Activated T-helper 1 cell treated with anti-CD3 and anti-CD28 coated beads, Interleukin-12 subunit alpha, Interleukin-12 subunit beta, Interleukin-2, Interleukin-4 antibody, amounts not matched to agents 30 ng/mL and 10 ng/mL and 1 ng/mL, durations not matched to agents 14 hours and 24 hours and 36 hours (primary cell): ENCODE measurements around the gene JAKMIP2. TPM values are rescaled to one million over a fixed set of nuclear protein-coding genes. Genes with fewer than 3 reads are reported as not detected.

Experiments
- DNase-seq: peaks from one replicate; pipeline ENCODE4 v3.0.0; 2021; ENCODE audit warnings: low spot score
- H3K27ac Mint-ChIP-seq: one replicate; pipeline ENCODE4 v1.8.0; 2021; ENCODE audit warnings: mild to moderate bottlenecking, mixed read lengths
- H3K27me3 Mint-ChIP-seq: one replicate; pipeline ENCODE4 v1.8.0; 2022; ENCODE audit warnings: mild to moderate bottlenecking, moderate library complexity, mixed read lengths; ENCODE audit not compliant: insufficient read depth
- H3K36me3 Mint-ChIP-seq: one replicate; pipeline ENCODE4 v1.8.0; 2021; ENCODE audit warnings: low read depth, mixed read lengths
- H3K4me1 Mint-ChIP-seq: one replicate; pipeline ENCODE4 v1.8.0; 2021; ENCODE audit warnings: low read depth, mixed read lengths
- H3K4me3 Mint-ChIP-seq: one replicate; pipeline ENCODE4 v1.8.0; 2021; ENCODE audit warnings: mild to moderate bottlenecking, moderate library complexity, mixed read lengths
- H3K9me3 Mint-ChIP-seq: one replicate; pipeline ENCODE4 v1.8.0; 2021; ENCODE audit warnings: mixed read lengths
- intact Hi-C: fragments of 100-400 bp; cut with micrococcal nuclease; formaldehyde crosslinking; loops from one replicate; pipeline ENCODE4 v1.15.1; 2024
- total RNA-seq: library from RNA; stranded (reverse); gene quantifications from 2 replicates; pipeline ENCODE4 v1.2.3, GENCODE V29; 2022

The JAKMIP2 gene
- total RNA-seq, 1 donor from 2014 or later = 1.1 TPM

DNA sequence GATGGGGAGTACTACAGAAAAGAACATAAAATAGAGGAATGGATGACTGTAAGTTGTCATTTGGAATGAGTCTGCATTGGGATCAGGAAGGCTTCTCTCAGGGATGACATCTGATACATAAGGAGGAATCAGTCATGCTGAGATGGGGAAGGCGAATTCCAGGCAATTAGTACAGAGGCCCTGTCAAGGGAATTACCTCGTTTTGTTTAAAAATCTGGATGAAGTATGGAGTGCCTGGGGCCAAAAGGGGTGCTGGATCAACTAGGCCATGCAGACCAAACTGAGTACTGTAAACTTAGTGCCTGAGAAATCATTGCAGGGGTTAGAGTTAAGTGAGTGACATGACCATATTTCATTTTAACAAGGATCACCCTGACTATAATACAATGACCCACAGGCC, 30.5 kb downstream of the JAKMIP2 start:
- DNase-seq = no peak
- intact Hi-C loops = no loop called here
- H3K4me1 Mint-ChIP-seq = no peaks in the 10 kb centered on the region
- no peaks in the 10 kb centered on the region for H3K36me3 Mint-ChIP-seq
- no peaks in the 10 kb centered on the region for H3K9me3 Mint-ChIP-seq
- no peak overlapping the region for H3K27ac Mint-ChIP-seq
- no peak overlapping the region for H3K4me3 Mint-ChIP-seq
- no peaks in the 10 kb centered on the region for H3K27me3 Mint-ChIP-seq

DNA sequence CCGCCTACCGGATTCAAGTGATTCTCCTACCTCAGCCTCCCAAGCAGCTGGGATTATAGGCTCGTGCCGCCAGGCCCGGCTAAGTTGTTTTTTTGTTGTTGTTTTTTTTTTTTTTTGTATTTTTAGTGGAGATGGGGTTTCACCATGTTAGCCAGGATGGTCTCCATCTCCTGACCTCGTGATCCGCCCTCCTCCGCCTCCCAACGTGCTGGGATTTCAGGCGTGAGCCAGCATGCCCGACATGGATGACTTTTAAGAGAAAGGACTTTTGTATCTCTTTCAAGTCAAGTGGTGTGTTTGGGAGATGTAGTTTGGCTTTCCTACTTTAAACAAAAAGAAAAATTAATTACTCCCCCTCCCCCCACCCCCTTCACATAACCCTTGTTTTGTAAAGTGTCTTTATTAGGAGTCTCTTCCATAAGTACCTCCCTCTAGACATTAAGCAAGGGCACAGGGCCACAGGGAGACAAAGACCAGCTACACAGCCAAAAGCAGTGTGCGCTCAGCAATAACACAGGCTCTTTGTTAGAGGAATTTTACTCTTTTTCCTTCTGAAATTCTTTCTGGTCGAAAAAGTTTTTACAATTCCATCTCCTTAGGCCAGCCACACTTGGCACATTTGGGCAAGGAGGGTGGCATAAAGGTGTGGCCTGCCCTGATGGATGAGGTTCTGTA, 31.2 kb downstream of the JAKMIP2 start:
- no peaks in the 10 kb centered on the region for H3K27me3 Mint-ChIP-seq
- intact Hi-C loops = no loop called here
- H3K4me1 Mint-ChIP-seq = no peaks in the 10 kb centered on the region
- H3K9me3 Mint-ChIP-seq = no peaks in the 10 kb centered on the region
- no peak overlapping the region for H3K27ac Mint-ChIP-seq
- no peaks in the 10 kb centered on the region for H3K36me3 Mint-ChIP-seq
- DNase-seq = no peak
- H3K4me3 Mint-ChIP-seq = no peak overlapping the region

DNA sequence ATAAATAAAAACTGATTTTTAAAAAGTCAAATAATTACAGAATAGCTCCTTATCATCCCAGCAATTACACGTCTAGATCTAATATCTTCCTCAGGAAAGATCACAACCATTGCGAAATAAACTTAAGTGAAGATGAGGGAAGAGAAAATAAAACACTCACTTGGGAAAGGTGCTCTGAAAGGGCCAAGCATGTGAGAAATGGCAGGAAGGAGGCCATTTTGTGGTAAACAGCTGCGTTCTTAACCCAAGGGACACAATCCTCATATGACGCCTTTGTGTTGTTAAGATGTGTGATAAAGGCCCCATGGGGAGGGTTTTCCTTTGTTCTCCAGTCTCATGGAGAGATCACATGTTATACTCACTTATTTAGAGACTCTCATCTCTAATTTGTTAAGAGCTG, 32.5 kb downstream of the JAKMIP2 start:
- no peak for DNase-seq
- intact Hi-C loops = no loop called here
- no peaks in the 10 kb centered on the region for H3K27me3 Mint-ChIP-seq
- H3K4me3 Mint-ChIP-seq = no peak overlapping the region
- no peaks in the 10 kb centered on the region for H3K4me1 Mint-ChIP-seq
- no peaks in the 10 kb centered on the region for H3K9me3 Mint-ChIP-seq
- no peaks in the 10 kb centered on the region for H3K36me3 Mint-ChIP-seq
- no peak overlapping the region for H3K27ac Mint-ChIP-seq

DNA sequence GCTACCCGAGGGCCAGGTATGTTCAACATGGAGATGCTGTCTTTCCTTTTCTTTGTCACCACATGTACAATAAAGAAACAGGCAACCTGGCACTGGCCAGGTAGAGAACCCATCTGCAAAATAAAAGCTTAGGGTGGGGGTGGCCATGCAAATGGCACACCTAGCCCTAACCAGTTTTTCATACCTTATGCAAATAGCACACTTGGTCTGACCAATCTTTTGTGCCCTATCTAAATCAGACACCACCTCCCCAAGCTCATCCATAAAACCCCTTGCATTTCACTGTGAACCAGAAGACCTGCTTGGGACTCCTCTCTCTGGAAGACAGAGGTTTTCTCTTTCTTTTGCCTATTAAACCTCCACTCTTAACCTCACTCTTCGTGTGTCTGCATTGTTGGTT, 33.9 kb downstream of the JAKMIP2 start:
- no peak for DNase-seq
- Mint-ChIP-seq H3K4me1 (no peaks in the 10 kb centered on the region), H3K9me3 (no peaks in the 10 kb centered on the region), H3K4me3 (no peak overlapping the region), H3K36me3 (no peaks in the 10 kb centered on the region), H3K27ac (no peak overlapping the region), H3K27me3 (no peaks in the 10 kb centered on the region)
- intact Hi-C loops = no loop called here

DNA sequence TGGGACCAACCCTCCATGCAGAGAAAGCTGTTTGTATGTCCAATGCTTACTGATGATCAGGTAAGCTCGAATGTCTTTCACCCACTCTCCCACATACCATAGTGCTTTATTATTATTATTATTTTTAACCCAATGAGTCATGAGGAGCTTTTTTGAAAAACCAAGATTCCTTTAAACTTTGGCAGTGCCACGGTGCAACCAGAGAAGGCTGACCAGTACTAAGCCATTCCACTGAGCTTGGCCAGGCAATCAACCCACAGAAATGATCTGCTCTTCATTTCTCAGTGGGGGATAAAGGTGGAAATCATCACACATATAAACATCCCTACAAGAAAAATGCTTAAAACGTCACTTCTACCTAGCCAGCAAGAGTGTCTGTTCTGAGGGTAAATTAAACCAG, 35.5 kb downstream of the JAKMIP2 start:
- Mint-ChIP-seq H3K4me3 (no peak overlapping the region), H3K36me3 (no peaks in the 10 kb centered on the region), H3K27me3 (no peaks in the 10 kb centered on the region), H3K4me1 (no peaks in the 10 kb centered on the region), H3K27ac (no peak overlapping the region), H3K9me3 (no peaks in the 10 kb centered on the region)
- DNase-seq = no peak
- intact Hi-C loops = no loop called here

DNA sequence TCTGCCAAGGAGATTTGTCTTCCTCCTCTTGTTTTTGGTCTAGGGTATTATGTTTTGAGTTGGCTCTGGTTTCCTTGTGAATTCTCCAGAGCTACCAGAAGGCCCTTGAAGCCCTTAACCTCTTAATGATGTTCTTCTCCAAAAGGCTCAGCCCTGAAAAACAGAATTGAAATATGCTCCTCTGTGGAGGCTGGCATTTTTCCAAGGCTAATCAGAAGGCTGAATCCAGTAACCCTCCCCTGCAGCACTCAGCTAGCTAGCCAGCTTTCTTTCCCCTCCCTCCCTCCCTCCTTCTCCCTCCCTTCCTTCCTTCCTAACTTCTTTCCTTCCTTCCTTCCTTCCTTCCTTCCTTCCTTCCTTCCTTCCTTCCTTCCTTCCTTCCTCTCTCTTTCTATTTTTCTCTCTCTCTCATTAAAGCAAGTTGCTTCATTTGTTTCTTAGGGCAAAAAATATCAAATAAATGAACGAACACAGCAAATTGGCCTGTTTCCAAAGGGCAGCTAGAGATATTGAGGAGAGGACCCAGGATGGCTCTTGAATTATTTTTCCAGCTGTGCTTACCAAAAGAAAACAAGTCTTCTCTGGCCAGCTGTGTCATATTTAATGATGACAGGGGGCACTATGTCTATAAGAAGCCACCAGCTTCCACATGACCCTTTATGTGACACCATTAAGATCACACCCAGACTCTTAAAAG, 38.7 kb downstream of the JAKMIP2 start:
- H3K4me1 Mint-ChIP-seq = no peaks in the 10 kb centered on the region
- no peaks in the 10 kb centered on the region for H3K9me3 Mint-ChIP-seq

DNA sequence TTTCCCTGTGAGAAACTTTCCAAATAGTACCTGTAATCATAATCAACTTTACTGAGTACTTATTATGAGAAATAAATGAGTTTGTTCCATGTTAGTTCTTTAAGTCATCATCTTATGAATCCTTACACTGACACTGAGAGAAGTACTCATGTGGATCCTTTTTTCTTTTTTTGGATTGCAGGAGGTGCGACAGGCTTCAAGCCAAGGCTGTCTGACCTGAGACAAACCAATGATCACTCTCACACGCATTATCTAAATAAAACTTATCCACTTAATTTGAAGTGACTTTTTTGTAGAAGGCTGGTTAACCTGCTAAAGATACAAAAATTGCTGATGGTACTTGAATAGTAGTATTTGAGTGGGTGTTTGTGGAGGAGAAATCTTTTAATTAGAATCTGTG, 39.5 kb downstream of the JAKMIP2 start:
- no peaks in the 10 kb centered on the region for H3K9me3 Mint-ChIP-seq
- H3K4me3 Mint-ChIP-seq = no peak overlapping the region
- no peaks in the 10 kb centered on the region for H3K4me1 Mint-ChIP-seq
- no peak for DNase-seq
- no peaks in the 10 kb centered on the region for H3K36me3 Mint-ChIP-seq
- intact Hi-C loops = no loop called here
- H3K27me3 Mint-ChIP-seq = no peaks in the 10 kb centered on the region
- no peak overlapping the region for H3K27ac Mint-ChIP-seq

More for the DNA sequence above, 38.7 kb downstream of the JAKMIP2 start:
- Mint-ChIP-seq H3K27me3 (no peaks in the 10 kb centered on the region), H3K4me3 (no peak overlapping the region), H3K36me3 (no peaks in the 10 kb centered on the region), H3K27ac (no peak overlapping the region)
- intact Hi-C loops = no loop called here
- no peak for DNase-seq

DNA sequence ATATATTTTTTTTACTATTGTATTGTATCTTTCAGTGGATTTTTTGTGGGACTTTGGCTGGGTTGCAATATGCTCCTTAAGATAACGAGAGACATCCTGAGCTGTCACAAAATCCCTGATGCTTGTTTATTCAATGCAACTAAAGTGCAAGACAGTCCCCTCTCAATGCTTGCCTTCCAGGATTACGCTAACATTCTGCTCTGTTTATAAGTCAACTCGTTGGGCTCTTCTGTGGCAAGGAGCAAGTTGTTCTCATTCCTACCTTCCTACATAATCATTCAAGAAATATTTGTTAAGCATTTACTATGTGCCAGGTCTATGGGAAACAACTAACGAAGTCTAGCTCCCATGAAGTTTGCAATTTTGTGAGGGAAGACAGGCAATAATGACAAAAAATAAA, 40.4 kb downstream of the JAKMIP2 start:
- Mint-ChIP-seq H3K9me3 (no peaks in the 10 kb centered on the region), H3K27ac (no peak overlapping the region), H3K4me1 (no peaks in the 10 kb centered on the region), H3K4me3 (no peak overlapping the region), H3K27me3 (no peaks in the 10 kb centered on the region), H3K36me3 (no peaks in the 10 kb centered on the region)
- no peak for DNase-seq
- intact Hi-C loops = no loop called here

DNA sequence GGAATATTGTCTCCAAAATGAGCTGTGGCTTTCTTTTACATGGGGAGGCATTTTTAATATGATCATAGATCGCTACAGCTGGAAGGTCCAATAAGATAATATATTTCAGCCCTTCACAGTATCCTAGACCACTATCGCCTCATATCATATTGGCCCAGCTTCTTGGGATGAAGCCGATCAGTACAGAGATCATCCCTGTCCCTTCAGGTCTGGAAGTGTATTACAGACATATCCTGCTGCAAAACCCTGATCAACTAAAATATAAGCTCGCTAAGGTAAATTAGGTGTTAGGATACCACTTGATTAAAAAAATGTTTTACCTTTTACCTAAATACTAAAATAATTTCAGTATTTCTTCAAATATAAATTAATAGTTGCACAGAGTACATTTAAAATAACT, 41.7 kb downstream of the JAKMIP2 start:
- Mint-ChIP-seq H3K36me3 (no peaks in the 10 kb centered on the region), H3K4me3 (no peak overlapping the region), H3K4me1 (no peaks in the 10 kb centered on the region), H3K27me3 (no peaks in the 10 kb centered on the region), H3K27ac (no peak overlapping the region), H3K9me3 (no peaks in the 10 kb centered on the region)
- intact Hi-C loops = no loop called here
- no peak for DNase-seq

DNA sequence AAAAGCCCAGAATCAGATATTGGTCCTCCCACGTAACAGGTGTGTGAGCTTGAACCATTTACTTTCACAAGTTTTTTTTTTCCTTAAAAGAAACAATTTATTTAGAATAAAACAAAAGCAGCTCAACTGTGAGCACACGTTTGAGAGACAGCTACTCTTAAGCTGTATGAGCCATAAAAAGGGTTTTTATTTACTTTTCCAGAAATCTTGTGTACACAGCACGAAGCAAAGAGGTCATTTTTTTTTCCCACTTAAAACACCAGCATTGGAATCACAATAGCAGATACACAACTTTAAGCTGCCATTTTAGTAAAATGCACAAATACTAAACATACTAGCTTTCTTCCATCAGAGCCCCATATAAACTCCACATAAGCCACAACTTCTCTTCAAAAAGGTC, 44.6 kb downstream of the JAKMIP2 start:
- Mint-ChIP-seq H3K9me3 (peaks cover 4% of the 10 kb centered on the region), H3K36me3 (no peaks in the 10 kb centered on the region), H3K4me1 (no peaks in the 10 kb centered on the region), H3K27me3 (no peaks in the 10 kb centered on the region), H3K4me3 (no peak overlapping the region), H3K27ac (no peak overlapping the region)
- DNase-seq = no peak
- intact Hi-C loops = no loop called here

DNA sequence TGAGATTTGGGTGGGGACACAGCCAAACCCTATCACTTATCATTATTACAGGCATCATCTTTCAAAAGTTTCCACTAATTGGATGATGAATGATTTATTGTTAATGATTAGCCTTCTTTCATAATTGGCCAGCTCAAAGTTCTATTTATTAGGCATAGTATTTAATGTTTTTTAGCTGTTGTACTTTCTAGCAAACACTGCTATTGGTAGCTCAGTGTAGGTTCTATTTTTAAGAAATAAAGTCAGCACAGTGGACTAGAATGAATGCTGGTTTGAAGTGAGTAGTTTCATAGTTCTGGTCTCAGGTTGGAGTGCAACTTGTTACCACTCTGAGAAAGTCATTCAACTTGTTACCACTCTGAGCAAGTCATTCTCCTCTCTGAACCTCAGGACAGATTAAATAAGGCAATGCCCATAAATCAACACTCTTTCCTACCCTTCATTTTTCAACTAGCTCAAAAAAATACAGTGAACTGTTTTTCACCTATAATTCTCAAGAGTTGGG, 46.9 kb downstream of the JAKMIP2 start:
- Mint-ChIP-seq H3K36me3 (no peaks in the 10 kb centered on the region), H3K4me1 (no peaks in the 10 kb centered on the region), H3K9me3 (peaks cover 4% of the 10 kb centered on the region), H3K4me3 (no peak overlapping the region), H3K27me3 (no peaks in the 10 kb centered on the region), H3K27ac (no peak overlapping the region)
- intact Hi-C loops = no loop called here
- no peak for DNase-seq

DNA sequence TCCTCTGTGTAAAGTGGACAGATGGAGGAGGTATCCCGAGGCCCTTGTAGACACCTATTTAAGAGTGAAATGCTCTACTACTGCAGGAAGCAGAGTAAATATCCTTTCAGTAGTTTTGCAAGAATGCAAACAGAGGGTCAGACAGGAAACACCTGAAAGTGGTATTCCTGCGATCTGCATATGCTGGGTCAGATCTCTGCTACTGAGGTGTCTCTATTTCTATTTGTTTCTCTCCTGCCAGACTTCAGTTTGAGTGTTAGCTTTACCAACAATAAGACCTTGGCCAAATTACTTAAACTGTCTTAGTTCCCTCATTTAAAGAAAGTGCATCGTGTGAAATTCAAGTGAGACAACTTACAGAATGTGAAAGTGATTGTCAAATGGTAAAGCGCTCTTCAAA, 47.6 kb downstream of the JAKMIP2 start:
- no peak overlapping the region for H3K4me3 Mint-ChIP-seq

DNA sequence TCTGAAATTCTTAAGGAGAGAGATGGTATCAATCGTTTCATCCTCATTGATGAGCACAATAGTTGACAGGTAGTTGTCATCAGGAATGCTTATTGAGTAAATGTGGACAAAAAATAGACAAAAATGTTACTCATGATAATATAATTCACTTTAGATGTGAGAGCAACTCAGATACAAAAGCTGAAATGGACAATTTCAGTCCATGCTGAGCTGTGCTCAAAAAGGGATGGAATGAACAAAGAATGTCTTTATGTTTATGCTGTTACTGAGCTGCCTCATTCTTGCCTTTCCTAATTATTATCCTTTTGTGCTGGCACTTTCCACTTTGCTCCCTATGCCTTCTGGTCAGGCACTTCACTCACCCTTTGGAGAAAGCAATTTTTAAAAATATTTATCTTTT, 49.5 kb downstream of the JAKMIP2 start:
- Mint-ChIP-seq H3K4me3 (no peak overlapping the region), H3K27ac (no peak overlapping the region), H3K27me3 (no peaks in the 10 kb centered on the region), H3K36me3 (no peaks in the 10 kb centered on the region), H3K4me1 (no peaks in the 10 kb centered on the region), H3K9me3 (peaks cover 4% of the 10 kb centered on the region)
- no peak for DNase-seq
- intact Hi-C loops = no loop called here

More for the DNA sequence above, 47.6 kb downstream of the JAKMIP2 start:
- H3K36me3 Mint-ChIP-seq = no peaks in the 10 kb centered on the region
- peaks cover 4% of the 10 kb centered on the region for H3K9me3 Mint-ChIP-seq
- H3K4me1 Mint-ChIP-seq = no peaks in the 10 kb centered on the region
- H3K27me3 Mint-ChIP-seq = no peaks in the 10 kb centered on the region
- no peak overlapping the region for H3K27ac Mint-ChIP-seq
- no peak for DNase-seq
- intact Hi-C loops = no loop called here
